ENCODE measurements around the gene GABRP.

Gene GABRP

DNA sequence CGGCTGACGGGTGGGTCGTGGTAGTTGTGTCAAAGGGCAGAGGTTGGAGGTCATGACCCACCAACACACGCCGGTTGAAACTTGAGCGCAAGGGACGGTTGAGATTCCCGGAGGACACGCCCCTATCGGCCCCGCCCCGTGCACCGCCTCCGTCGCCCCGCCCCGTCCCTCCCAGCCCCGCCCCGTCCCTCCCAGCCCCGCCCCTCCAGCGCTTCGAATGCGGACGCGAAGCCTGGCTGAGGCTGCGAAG, 78.1 kb downstream of the GABRP start:
- no peak for DNase-seq (ENCODE audit: low read depth)

- DNase-seq (ENCODE audit: low read depth): peak; percentile 79
Measured at GRCh38 chr5:170861917-170862766, 78.6 kb downstream of the GABRP start, which contains the start of gene RANBP17. RANBP17 (plus strand) TSS chr5:170862018.

DNA sequence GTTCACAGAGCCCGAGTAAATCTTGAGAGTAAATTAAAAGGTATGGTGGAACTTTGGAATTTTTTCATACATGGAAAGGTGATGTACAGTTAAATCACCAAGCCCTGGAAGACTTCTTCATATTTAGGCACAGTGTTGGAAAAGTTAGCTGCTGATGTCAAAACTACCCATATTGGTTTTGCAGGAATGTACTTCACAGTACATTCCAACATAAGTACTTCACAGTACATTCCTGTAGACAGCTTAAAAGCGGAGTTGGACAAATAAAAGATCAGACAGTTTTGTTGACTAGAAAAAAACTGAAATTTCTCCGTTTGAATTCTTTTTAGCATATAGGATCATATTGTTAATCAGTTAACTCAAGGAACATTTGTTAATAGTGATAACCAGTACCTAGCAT, 80.1 kb downstream of the GABRP start:
- DNase-seq (ENCODE audit: low read depth): peak; percentile 73
